T-helper 1 cell treated with Interleukin-12 subunit alpha and Interleukin-12 subunit beta and Interleukin-4 antibody, amounts not matched to agents 30 ng/mL and 1 ng/mL, for 36 hours (primary cell): ENCODE data around the gene RAI14. TPM values are rescaled to one million over a fixed set of nuclear protein-coding genes. Genes with fewer than 3 reads are reported as not detected.

ENCODE experiments used
- intact Hi-C: fragments of 100-400 bp; cut with micrococcal nuclease; formaldehyde crosslinking; loops from one replicate; pipeline ENCODE4 v1.15.1; 2024
- total RNA-seq: library from RNA; stranded (reverse); gene quantifications from 2 replicates; pipeline ENCODE4 v1.2.3, GENCODE V29; 2022

RAI14 gene
- total RNA-seq: 0.71 and 0.88 TPM in 2 replicates

DNA sequence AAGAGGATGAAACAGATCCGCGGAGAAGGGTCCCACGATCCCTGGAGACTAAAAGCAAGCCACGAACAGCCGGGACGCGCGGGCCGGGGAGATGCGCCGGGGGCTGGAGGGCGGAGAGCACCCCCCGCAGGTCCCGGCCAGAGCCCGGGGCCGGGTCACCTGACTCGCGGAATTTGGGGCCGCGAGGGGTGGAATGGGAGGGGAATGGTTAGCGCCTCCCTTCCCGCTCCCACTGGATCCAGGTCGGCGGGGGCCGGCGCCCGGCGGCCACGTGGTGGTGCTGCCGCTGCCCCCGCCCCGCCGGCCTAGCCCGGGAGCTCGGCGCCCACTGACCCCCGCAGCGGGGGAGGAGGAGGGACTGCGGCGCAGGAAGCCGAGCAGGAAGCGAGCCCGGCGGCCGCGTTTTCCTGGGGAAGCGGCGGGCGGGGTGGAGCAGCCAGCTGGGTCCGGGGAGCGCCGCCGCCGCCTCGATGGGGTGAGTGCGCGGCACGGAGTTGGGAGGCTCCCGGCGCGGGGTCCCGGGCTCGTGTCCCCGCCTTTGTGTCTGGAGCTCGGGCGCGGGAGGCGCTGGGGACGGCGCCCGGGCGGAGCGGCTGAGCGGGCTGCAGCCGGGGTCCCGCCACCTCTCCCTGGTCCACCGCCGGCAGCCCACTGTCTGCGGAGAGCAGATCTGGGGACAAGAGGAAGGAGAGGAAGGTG, at the start of gene RAI14:
Gene RAI14, plus strand, starts transcription at position 328 of the 699 bp plus-strand sequence. CDS start 30,592 bp downstream, outside the sequence.
- intact Hi-C loops: loop anchor here (5.0 to 10.0 kb wide), 2 partner anchors 181 to 239 kb away; partner anchors contain the start of gene TTC23L

DNA sequence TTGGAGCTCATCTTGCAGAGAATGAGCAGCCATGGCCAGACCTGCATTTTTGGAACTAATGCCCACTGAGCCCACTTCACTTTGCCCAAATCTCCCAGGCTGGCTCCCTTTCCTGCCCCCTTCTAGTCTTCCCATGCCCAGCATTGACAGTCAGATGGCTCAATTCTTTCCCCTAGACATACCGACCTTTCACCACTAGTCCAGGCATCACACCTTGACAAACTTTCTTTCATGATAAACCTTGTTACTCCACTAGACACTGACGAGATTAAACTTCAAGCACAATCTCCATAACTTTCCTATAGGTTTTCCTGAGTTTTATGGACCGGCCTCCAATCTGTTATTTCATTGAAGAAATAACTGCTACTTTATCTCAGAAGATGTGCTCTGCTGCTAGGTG, 47.8 kb upstream of the RAI14 start:
- intact Hi-C loops: no loop called here

DNA sequence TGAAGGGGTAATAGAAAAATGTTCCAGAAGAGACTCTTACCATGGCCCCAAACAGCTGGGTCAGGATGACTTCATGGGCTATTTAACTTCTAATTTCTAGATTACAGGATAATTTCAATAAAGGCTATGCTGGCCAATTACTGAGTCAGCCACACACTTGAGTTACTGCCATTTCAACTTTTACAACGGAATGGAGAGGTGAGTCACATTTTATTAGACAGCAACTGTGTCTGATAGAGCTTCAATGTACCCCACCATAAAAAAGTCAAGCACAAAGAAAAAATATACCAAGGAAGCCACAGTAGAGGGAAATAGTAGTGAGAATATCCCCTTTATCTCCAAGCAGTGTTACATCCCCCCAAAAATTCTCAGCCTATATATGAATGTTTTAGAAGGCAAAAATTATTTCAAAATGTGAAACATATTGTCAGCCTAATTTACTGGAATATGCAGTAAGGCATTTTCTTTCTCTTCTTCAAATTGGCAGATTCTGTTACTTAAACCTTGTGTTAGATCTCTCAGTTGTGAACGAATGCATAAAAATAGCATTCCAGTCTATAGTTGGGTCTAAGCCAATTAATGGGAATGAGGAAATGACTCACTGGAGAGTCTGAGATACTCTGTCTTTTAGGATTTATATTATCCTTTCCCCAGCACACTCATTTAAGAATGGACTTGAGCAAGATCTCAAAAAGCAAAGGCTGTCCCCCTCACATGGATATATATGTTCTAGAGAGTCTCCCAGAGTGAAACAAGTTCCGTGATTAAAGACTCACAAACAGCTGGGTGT, 47.1 kb upstream of the RAI14 start:
- intact Hi-C loops: no loop called here

DNA sequence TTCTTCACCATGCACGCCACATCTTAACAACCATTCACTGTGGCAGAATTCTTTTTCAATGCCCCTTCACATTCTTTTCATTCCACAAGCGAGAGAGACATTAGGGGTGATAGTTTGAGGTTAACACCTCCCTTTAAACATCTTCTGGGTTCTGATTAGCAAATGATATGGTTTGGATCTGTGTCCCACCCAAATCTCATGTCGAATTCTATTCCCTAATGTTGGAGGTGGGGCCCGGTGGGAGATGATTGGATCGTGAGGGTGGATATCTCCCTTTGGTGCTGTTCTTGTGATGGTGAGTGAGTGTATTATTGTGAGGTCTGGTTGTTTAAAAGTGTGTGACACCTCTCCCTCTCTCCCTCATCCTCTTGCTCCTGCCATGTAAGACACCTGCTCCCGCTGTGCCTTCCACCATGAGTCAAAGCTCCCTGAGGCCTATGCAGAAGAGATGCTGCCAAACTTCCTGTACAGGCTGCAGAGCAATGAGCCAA, 46.1 kb upstream of the RAI14 start:
- intact Hi-C loops: no loop called here

DNA sequence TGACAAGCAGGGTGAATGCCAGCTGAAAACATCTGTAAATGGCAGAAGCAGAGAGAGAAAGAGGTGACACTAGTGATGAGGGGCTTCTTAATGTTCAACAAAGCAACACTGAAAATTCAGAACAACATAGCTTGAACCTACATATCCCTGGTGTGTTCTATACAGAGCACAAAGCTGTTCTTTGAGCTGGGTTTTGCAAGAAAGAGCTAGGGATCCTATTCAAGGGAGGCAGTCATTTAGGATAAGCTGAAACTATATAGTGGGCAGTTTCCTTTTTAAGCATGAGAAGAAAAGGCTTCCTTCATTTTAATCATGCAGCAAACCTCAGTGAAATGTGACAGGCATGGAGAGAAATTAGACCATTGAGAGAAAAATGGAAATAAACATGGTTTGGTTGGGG, 45.6 kb upstream of the RAI14 start:
- intact Hi-C loops: no loop called here

DNA sequence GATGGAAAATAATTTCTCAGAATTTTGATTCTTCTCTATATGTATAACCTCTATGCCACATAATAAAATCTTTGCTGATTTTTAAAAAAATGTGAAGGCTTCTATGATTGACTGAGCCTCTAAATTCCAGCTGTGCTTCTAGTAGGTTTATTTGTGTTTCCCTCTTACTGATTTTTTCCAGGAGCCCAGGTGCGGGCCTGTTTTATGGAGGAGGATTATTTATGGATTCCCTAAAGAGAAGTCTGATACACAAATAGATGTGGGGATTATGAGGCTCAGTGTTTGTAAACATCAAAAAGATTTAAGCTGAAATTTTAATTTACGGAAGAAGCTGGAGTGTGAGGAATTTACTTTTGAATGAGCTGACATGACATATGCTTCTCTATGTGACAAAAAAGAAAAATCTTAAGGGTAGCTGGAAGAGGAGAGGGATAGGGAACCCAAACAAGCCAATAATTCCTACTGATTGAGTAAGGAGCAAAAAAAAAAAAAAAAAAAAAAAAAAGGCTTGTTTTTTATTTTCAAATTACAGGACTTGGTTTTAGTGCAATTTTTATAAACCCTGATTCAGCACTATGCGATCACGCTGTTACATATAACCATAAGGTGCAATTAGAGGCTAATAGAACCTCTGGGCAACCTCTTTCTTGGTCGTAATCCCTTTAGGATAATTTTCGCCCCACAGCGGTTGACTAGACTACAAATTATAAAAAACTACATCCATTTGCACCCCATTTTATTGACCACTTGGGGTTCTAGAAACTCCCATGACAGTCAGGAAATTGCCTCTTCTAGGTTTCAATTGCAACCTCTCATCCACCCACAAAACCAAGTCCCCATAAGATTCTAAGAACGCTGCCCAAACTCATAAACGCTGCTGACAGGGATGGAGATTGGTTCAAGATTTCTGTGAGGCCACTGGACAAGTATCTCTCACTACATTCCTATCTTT, 44.4 kb upstream of the RAI14 start:
- intact Hi-C loops: no loop called here

DNA sequence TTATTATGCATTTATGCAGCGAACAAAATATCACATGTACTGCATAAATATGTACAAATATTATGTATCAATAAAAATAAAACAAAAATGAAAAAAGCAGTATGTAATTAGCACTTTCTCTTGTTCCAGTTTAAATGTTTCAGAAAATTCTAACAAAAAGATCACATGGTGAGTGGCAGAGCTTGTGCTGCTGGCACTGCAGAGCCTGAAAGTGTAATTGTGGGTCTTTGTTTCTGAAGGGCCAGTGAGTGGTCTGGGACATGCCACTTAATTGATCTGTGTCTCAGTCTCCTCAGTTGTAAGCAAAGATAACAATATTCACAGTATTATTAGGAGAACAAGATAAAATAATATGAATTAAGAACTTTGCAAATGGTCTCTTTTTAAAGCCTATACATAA, 39.5 kb upstream of the RAI14 start:
- intact Hi-C loops: no loop called here

DNA sequence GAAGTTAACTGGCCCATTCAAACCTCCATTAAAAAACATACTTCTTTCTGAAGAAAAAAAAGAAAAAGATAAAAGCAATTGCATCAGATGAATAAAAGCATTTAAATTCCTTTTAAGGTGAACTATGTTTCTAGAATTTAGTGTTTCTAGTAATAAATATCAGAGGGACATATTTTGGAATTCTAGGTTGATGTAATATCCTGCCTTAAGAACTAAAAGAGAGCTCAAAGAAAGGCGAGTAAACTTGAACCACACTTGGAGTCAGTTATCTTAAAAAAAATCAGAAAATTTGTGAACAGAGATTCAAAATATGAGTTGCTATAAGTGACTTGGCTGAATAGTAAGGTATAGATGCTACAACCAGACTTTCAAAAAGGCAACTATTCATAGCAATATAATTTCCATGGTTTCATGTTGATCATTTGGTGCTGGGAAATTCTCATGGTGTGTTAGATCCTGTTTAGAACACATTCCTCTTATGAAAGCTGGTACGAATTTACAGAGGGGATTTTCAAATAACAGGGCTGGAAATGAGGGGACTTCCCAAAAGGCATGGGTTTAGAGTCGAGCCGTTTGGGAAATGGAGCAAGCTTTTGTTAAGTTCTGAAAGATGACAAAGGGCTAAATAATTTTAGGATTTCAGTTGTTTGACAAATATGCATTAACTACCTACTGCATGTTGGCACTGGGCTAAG, 37.6 kb upstream of the RAI14 start:
- intact Hi-C loops: no loop called here

DNA sequence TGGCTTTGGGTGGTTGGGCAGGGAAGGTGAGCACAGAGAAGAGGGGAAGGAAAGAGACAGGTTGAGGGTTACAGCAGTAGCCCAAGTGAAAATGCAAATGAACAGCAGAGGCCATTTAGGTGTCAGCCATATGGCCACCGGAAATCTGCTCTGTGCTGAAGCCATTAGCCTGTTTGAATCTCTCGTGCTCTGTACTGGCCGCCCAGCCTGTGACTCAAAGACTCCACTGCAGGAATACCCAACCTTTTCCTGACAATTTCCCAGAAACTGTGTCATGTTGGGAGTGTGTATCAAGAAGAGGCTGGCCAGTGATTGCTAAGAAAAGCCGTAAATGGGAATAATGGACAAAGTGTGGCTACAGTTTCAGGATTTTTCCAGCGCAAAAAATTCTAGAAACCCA, 35.9 kb upstream of the RAI14 start:
- intact Hi-C loops: no loop called here

DNA sequence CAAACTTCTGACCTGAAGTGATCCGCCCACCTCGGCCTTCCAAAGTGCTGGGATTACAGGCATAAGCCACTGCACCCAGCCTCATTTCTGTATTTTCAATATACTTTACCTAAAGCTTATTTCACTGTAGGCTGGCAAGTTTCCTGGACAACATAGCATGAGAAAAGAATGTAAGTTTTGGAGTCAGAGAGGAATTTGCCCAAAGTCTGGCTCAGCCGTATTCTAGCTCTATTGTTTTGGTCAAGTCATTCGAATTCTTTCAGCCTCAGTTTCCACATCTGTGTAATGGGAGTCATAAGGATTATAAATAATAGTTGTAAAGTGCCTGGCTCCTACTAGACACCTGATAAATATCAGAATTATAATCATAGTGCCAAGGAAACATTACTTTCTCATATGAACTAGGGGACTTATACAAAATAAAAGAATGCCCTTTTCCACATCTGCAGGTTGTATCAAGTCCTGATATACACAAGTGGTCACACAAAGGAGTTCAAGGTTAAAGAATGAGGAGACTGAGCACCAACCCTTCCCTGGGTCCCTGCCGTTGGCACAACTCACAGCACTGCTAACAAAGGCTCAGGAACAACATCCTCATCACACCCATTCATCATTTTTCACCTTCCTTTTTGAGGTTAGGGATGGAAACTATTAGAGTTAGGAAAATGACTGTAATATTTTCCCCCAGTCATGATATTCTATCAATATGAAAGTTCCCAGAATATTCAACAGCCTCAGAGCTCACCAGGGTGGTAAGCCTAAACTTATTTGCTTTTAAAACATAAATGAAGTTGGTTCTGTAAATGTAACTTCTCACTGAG, 34.6 kb upstream of the RAI14 start:
- intact Hi-C loops: no loop called here

DNA sequence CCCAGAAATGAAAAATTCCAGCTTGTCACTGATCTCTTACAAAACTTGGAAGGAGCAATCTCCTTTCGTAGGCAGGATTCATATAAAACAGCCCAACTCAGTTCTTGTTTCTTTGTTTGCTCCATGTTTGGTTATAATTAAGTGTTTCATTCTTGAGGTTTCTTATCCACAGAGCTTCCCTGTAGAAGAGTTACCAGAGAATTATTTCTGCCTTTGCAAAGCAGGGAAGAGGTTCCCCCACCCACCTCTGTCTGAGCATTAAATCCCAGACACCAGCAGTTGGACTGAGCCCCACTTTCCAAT, 34.1 kb upstream of the RAI14 start:
- intact Hi-C loops: no loop called here

DNA sequence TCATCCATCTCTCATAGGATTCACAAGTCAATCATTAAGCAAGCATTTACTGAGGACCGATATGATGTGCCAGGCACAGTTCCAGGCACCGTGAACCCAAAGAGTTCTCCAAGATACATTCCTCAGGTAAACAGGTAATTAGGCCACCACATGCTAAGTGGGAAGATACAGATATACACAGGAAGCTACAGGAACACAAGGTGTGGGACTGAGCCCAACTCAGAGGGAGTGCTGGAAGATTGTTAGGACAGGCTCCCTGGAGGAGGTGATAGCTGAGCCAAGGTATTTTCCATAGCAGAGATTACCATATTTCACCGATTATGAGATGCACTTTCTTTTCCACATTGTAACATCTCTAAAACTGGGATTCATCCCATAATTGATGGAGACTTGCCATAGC, 31.4 kb upstream of the RAI14 start:
- intact Hi-C loops: no loop called here

DNA sequence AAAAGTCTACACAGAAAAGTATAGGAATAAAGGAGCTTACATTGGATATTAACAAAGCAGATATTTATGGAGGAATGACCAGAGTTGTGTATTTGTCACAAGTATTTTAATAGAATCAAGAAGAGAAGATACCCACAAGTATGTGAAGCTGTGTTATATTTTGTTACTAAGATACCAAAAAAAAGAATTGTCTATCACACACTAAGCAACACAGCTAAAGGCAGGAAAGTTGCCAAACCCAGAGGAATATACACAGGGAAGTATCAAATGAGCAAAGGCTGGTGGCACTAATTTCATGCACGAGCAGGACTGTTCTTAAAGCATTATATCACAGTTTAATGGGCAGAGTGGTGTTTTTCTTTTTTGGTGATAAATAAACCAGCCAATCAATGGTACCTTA, 30.9 kb upstream of the RAI14 start:
- intact Hi-C loops: no loop called here

DNA sequence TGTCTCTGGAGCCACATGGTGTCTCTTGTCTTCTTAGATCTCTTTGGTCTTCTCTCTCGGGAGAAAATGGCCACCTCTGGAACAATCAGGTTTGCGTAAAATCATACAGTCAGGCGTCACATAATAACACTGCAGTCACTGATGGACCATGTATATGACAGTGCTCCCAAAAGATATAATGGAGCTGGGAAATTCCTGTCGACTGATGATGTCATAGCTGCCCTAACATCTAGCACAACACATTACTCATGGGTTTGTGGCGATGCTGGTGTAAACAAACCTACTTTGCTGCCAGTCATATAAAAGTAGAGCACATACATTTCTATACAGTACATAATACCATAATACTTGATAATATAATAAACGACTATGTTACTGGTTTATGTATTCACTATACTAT, 30.1 kb upstream of the RAI14 start:
- intact Hi-C loops: no loop called here

DNA sequence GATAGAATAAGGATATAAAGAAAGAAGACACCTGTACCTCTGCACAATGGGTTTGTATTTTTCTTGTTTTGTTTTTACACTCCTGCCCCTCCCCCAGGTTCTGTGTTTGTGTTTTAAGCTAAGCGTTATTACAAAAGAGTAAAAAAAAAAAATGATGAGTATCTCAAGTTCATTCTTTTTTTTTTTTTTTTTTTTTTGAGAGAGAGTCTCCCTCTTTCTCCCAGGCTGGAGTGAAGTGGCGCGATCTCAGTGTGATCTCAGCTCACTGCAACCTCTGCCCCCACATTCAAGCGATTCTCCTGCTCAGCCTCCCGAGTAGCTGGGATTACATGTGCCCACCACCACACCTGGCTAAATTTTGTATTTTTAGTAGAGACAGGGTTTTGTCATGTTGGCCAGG, 29.4 kb upstream of the RAI14 start:
- intact Hi-C loops: no loop called here

DNA sequence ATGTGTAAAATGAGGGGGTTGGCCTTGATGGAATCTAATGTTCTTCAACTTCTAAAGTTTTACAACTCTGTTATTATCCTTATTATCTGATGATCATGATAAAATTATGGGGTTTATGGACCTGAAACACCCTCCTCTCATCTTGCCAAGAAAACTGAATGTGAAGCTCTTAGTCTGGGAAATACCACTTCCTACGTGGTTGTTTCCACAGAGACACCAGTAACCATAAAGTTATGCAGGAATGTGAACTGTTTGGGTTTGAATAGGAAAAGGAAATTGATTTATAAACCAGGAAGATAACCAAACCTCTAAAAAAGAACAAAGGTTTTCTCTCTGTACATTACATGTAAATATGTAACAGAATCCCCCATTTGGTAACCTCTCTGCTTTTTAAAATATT, 28.3 kb upstream of the RAI14 start:
- intact Hi-C loops: no loop called here

DNA sequence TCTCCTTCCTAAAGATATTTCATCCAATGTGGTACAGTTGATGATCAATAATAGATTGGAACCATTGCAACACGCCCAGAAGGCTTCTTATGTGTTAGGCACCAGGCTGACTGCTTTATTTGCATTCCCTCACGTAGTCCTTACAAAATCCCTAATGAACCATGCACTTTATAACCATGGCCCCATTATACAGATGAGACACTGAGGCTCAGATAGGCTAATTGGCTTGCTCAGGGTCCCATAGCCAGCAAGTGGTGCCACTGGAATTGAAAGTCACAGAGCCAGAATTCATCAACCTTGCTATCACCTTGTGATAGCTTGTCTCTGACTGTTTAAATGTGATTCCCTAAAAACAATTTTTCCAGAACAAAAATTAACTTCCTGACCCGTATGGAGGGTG, 27.8 kb upstream of the RAI14 start:
- intact Hi-C loops: no loop called here

DNA sequence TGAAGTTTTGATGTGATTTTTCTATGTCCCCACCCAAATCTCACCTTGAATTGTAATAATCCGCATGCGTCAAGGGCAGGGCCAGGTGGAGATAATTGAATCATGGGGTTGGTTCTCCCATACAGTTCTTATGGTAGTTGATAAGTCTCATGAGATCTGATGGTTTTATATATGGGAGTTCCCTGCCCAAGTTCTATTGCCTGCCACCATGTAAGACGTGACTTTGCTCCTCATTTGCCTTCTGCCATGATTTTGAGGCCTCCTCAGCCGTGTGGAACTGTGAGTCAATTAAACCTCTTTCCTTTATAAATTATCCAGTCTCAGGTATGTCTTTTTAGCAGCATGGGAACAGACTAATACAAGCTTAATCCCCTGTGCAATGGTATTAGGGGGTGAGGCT, 25.5 kb upstream of the RAI14 start:
- intact Hi-C loops: no loop called here

DNA sequence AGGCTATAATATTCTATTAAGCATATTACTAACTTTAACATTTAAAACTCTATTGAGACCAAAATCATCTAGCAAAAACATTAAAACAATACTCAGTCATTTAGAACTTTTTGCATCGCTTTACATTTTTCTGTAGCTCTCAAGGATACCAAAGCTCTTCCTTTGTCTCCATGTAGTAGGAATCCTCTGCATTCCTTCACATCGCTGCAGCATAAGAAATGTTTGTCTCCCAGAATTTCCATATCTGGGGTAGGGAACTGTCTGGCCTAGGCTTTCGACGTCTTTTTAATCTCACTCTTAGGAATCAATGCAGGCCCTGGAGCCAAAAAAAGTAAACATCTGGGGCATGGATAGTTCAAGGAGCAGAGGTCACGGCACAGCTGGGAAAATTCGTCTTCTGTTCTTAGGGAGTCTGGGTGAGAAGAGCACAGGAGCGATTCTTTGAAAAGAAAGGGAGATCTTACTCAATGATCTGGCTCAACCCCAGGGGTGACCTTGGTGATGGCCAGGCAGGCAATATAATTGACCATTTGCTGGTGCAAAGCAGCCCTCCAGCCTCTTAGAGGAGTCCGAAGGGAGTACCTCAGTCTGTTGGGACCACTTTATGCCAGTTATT, 23.2 kb upstream of the RAI14 start:
- intact Hi-C loops: no loop called here
